WTC11 (cell line): ENCODE results near the gene FMO2. TPM values are rescaled to one million over a fixed set of nuclear protein-coding genes. Genes with fewer than 3 reads are reported as not detected.

Source experiments
- ATAC-seq: fragments of 200-7000 bp; cut with Tn5 transposase; 2 replicates; pipeline ENCODE4 v1.10.0; 2021; ENCODE audit warnings: mild to moderate bottlenecking, moderate library complexity
- CTCF ChIA-PET: fragments of 300-600 bp; sonication (Branson Sonifier 250); formaldehyde crosslinking; loops from one replicate; lab custom pipeline; 2021; ENCODE audit warnings: antibody characterized with exemption; lab: Charles Lee
- POLR2A ChIA-PET: fragments of 350-600 bp; sonication (Branson Sonifier 250); formaldehyde crosslinking; loops from one replicate; lab custom pipeline; 2021; ENCODE audit warnings: antibody characterized with exemption; lab: Charles Lee
- DNase-seq: peaks from one replicate; pipeline ENCODE4 v3.0.0; 2021; ENCODE audit warnings: low spot score
- H3K27ac Mint-ChIP-seq: 2 replicates; pipeline ENCODE4 v1.8.0; 2021; ENCODE audit warnings: mixed read lengths
- H3K27me3 Mint-ChIP-seq: 2 replicates; pipeline ENCODE4 v1.8.0; 2021; ENCODE audit warnings: low read depth, mild to moderate bottlenecking, moderate library complexity, mixed read lengths
- H3K36me3 Mint-ChIP-seq: 2 replicates; pipeline ENCODE4 v1.8.0; 2021; ENCODE audit warnings: mixed read lengths
- H3K4me1 Mint-ChIP-seq: 2 replicates; pipeline ENCODE4 v1.8.0; 2022; ENCODE audit warnings: mixed read lengths
- H3K4me3 Mint-ChIP-seq: 2 replicates; pipeline ENCODE4 v1.8.0; 2021; ENCODE audit warnings: mild to moderate bottlenecking, moderate library complexity, mixed read lengths
- H3K9me3 Mint-ChIP-seq: 2 replicates; pipeline ENCODE4 v1.8.0; 2021; ENCODE audit warnings: mixed read lengths
- FOXK1 ChIP-seq: sonication (generic); formaldehyde crosslinking; IDR thresholded peaks from 2 replicates; pipeline ENCODE4 v1.8.0; 2022; ENCODE audit warnings: mild to moderate bottlenecking, moderate library complexity, missing genetic modification reagents
- JUN ChIP-seq: sonication (generic); formaldehyde crosslinking; IDR thresholded peaks from 2 replicates; pipeline ENCODE4 v1.8.0; 2023; ENCODE audit warnings: mild to moderate bottlenecking, missing genetic modification reagents
- OVOL2 ChIP-seq: fragments of 250-450 bp; sonication (Bioruptor Pico); IDR thresholded peaks from 2 replicates; pipeline ENCODE4 v1.9.0; 2021; ENCODE audit warnings: mild to moderate bottlenecking, borderline replicate concordance
- RELA ChIP-seq: sonication (generic); formaldehyde crosslinking; IDR thresholded peaks from 2 replicates; pipeline ENCODE4 v1.8.1; 2022; ENCODE audit warnings: missing genetic modification reagents, mild to moderate bottlenecking, borderline replicate concordance
- SMAD3 ChIP-seq: sonication (generic); formaldehyde crosslinking; IDR thresholded peaks from 2 replicates; pipeline ENCODE4 v1.8.0; 2022; ENCODE audit warnings: missing genetic modification reagents, mild to moderate bottlenecking, borderline replicate concordance
- SMAD4 ChIP-seq: sonication (generic); formaldehyde crosslinking; IDR thresholded peaks from 2 replicates; pipeline ENCODE4 v1.8.0; 2022; ENCODE audit warnings: mild to moderate bottlenecking, missing genetic modification reagents
- TCF7 ChIP-seq: sonication (generic); formaldehyde crosslinking; IDR thresholded peaks from 2 replicates; pipeline ENCODE4 v1.8.0; 2022; ENCODE audit warnings: mild to moderate bottlenecking, low read depth, missing genetic modification reagents, moderate library complexity
- ZNF219 ChIP-seq: sonication (generic); formaldehyde crosslinking; IDR thresholded peaks from 2 replicates; pipeline ENCODE4 v1.8.0; 2023; ENCODE audit warnings: missing genetic modification reagents, mild to moderate bottlenecking, borderline replicate concordance
- total RNA-seq: library from RNA; stranded (reverse); gene quantifications from 3 replicates; pipeline ENCODE4 v1.2.3, GENCODE V29; 2021
- TF ChIP-seq, protein P1 (sequence below): fragments of 250-450 bp; sonication (Bioruptor Pico); IDR thresholded peaks from 2 replicates; pipeline ENCODE4 v2.1.2; 2022; ENCODE audit warnings: mild to moderate bottlenecking, moderate library complexity
- TF ChIP-seq, protein P2 (sequence below): sonication (generic); formaldehyde crosslinking; IDR thresholded peaks from 2 replicates; pipeline ENCODE4 v1.8.1; 2023; ENCODE audit warnings: mild to moderate bottlenecking, missing genetic modification reagents, moderate library complexity
- TF ChIP-seq, protein P3 (sequence below): fragments of 250-450 bp; sonication (Bioruptor Pico); IDR thresholded peaks from 2 replicates; pipeline ENCODE4 v1.9.0; 2021; ENCODE audit warnings: mild to moderate bottlenecking
- TF ChIP-seq, protein P4 (sequence below): sonication (generic); formaldehyde crosslinking; IDR thresholded peaks from 2 replicates; pipeline ENCODE4 v1.8.1; 2022; ENCODE audit warnings: low read depth, mild to moderate bottlenecking, moderate library complexity, missing genetic modification reagents, borderline replicate concordance
- TF ChIP-seq, protein P5 (sequence below): sonication (generic); formaldehyde crosslinking; IDR thresholded peaks from 2 replicates; pipeline ENCODE4 v1.8.1; 2022; ENCODE audit warnings: mild to moderate bottlenecking, moderate library complexity, missing genetic modification reagents
- TF ChIP-seq, protein P6 (sequence below): sonication (generic); formaldehyde crosslinking; IDR thresholded peaks from 2 replicates; pipeline ENCODE4 v1.8.0; 2023; ENCODE audit warnings: mild to moderate bottlenecking, missing genetic modification reagents

Gene FMO2
- total RNA-seq, 1 experiment from 2014 or later = not detected

DNA sequence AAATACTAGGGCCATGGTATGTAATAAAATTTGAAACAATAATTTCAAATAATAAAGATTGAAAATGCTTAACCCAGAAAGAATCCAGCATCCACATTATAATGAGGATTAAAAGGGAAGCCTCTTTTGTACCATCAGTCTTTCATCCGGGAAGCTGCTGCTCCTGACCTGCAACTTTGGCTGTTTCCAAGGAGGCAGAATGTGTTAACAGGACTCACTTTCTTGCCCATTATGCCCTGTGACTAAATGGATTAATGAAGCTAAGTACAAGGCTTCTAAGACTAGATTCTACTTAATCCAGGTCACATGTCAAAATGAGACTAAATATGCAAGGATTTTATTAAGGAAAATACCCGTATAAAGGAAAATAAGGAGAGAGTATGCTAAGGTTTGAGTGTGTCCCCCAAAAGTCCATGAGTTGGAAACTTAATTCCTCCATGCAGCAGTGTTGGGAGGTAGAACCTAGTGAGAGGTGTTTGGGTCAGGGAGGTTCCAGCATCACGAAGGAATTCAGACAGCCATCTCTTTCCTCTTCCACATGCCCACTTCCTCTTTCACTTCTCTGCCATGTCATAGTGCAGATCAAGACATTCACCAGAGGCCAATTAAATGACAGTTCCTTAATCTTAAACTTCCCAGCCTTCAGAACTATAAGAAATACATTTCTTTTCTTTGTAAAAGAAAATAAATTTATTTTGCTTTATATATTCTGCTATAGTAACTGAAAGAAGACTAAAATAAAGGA lies 27.7 kb downstream of the FMO2 start (continued):
- TF ChIP-seq, protein P1, sequence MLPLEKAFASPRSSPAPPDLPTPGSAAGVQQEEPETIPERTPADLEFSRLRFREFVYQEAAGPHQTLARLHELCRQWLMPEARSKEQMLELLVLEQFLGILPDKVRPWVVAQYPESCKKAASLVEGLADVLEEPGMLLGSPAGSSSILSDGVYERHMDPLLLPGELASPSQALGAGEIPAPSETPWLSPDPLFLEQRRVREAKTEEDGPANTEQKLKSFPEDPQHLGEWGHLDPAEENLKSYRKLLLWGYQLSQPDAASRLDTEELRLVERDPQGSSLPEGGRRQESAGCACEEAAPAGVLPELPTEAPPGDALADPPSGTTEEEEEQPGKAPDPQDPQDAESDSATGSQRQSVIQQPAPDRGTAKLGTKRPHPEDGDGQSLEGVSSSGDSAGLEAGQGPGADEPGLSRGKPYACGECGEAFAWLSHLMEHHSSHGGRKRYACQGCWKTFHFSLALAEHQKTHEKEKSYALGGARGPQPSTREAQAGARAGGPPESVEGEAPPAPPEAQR (CRISPR knock-in tag) = no peak

DNA sequence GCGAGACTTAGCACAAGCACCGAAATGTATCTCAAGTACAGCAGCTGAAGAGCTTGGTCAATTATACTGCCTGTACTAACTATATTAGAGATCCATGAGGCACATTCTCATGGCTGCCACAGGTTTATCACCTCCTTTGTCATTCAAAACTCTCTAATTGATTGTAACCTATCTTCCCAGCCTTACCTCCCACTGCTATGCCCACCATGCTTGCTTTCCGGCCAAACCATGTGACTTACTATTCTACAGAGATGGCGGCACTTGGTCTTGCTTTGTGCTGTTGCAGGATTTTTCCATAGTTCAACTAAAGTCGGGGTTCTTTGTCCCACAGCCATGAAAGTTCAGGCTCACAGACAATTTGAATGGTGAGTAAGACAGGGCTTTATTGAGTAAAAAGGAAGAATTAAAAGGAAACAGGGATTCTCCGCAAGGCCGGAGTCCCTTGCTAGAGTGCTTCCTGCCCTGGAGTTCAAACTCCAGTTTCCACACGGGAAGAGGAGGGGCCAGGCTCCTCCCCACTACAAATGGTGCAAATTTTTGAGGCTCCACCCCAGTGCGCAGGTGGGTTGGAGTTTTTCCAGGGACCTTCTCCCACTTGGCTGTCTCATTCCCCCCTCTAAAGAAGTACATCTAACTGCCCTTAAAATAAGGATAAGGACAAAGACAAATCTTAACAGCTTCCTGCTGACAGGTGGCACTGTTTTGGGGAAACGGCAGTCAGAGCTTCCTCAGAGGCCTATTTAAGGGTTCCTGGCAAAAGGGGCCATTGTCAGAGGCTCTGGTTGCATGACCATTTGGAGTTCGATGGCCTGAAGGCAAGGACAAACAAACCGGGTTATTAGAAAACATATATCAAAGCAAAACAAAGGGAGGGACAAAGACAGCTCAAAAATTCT lies 28.7 kb downstream of the FMO2 start:
- TF ChIP-seq, protein P2, sequence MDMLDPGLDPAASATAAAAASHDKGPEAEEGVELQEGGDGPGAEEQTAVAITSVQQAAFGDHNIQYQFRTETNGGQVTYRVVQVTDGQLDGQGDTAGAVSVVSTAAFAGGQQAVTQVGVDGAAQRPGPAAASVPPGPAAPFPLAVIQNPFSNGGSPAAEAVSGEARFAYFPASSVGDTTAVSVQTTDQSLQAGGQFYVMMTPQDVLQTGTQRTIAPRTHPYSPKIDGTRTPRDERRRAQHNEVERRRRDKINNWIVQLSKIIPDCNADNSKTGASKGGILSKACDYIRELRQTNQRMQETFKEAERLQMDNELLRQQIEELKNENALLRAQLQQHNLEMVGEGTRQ (CRISPR knock-in tag) = peak; percentile 61
- no peak for TF ChIP-seq OVOL2 (CRISPR knock-in tag)
- peaks cover 55% of the 10 kb centered on the region for H3K4me1 Mint-ChIP-seq
- ATAC-seq = peak; percentile 46
- CTCF ChIA-PET = interaction anchor here (1.0 to 2.7 kb wide), 4 partner anchors 13 to 100 kb away, joined by 3 to 11 read pairs (median 6); partner anchors contain the start of gene FMO4
- H3K27ac Mint-ChIP-seq = no peak overlapping the region
- H3K27me3 Mint-ChIP-seq = peaks cover 8% of the 10 kb centered on the region
- POLR2A ChIA-PET = no interaction called here
- H3K4me3 Mint-ChIP-seq = no peak overlapping the region
- peaks cover 6% of the 10 kb centered on the region; the same call in 1 of the 2 replicates for H3K9me3 Mint-ChIP-seq
- no peak for DNase-seq
- H3K36me3 Mint-ChIP-seq = peaks cover 19% of the 10 kb centered on the region

DNA sequence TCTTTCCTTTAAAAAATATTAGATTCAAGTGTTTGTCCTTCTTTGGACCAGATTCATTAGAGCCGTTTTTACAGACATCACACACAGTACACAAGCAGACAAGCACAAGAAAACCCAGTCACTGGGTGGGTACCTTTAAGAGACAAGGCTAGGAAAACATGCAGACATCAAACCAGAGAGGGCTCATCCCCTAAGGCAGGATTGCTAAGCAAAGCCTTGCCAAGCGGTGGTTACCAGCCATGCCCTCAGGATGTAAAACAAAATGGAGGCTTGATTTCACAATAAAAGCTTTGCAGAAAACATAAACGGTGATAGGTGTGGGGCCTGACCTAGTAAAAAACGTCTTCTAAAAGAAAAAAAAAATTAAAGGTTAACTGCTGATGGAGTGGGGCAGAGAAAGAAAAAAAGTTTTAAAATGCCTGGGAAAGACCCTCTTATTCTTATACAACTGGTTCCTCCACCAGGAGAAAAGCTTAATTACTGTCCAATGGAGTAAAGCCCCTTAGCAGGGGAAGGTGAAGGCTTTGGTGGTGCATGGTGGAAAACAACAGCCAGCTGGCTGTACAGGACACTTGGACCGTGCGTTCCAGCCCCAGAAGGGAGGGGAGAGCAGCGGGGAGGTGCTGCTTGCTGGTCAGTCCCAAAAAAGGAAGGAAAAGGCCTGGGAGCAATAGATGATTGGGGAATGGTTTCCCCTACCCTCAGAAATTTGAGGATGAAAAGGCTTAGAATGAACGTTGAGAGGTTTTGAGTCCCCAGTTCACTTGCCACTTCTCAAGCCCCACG lies 32.8 kb downstream of the FMO2 start:
- ChIA-PET POLR2A (no interaction called here), CTCF (interaction anchor here (1.0 kb wide), 1 partner anchor 96 kb away, joined by 3 read pairs; the partner anchor contains the start of gene FMO4)
- ATAC-seq = no peak
- H3K27me3 Mint-ChIP-seq = peaks cover 2% of the 10 kb centered on the region
- H3K36me3 Mint-ChIP-seq = peaks cover 18% of the 10 kb centered on the region
- peaks cover 63% of the 10 kb centered on the region for H3K4me1 Mint-ChIP-seq
- no peak for DNase-seq
- H3K4me3 Mint-ChIP-seq = no peak overlapping the region
- H3K27ac Mint-ChIP-seq = peak overlapping the region; percentile 99
- H3K9me3 Mint-ChIP-seq = peaks cover 8% of the 10 kb centered on the region; the same call in 1 of the 2 replicates
- TF ChIP-seq SMAD4 (CRISPR knock-in tag) = no peak
- no peak for TF ChIP-seq SMAD3
- TF ChIP-seq, protein P3, sequence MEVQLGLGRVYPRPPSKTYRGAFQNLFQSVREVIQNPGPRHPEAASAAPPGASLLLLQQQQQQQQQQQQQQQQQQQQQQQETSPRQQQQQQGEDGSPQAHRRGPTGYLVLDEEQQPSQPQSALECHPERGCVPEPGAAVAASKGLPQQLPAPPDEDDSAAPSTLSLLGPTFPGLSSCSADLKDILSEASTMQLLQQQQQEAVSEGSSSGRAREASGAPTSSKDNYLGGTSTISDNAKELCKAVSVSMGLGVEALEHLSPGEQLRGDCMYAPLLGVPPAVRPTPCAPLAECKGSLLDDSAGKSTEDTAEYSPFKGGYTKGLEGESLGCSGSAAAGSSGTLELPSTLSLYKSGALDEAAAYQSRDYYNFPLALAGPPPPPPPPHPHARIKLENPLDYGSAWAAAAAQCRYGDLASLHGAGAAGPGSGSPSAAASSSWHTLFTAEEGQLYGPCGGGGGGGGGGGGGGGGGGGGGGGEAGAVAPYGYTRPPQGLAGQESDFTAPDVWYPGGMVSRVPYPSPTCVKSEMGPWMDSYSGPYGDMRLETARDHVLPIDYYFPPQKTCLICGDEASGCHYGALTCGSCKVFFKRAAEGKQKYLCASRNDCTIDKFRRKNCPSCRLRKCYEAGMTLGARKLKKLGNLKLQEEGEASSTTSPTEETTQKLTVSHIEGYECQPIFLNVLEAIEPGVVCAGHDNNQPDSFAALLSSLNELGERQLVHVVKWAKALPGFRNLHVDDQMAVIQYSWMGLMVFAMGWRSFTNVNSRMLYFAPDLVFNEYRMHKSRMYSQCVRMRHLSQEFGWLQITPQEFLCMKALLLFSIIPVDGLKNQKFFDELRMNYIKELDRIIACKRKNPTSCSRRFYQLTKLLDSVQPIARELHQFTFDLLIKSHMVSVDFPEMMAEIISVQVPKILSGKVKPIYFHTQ = no peak
- TF ChIP-seq JUN (CRISPR knock-in tag) = no peak
- TF ChIP-seq, protein P4, sequence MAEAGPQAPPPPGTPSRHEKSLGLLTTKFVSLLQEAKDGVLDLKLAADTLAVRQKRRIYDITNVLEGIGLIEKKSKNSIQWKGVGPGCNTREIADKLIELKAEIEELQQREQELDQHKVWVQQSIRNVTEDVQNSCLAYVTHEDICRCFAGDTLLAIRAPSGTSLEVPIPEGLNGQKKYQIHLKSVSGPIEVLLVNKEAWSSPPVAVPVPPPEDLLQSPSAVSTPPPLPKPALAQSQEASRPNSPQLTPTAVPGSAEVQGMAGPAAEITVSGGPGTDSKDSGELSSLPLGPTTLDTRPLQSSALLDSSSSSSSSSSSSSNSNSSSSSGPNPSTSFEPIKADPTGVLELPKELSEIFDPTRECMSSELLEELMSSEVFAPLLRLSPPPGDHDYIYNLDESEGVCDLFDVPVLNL (CRISPR knock-in tag) = no peak
- no peak for TF ChIP-seq RELA (CRISPR knock-in tag)
- TF ChIP-seq TCF7 (CRISPR knock-in tag) = no peak
- TF ChIP-seq, protein P5, sequence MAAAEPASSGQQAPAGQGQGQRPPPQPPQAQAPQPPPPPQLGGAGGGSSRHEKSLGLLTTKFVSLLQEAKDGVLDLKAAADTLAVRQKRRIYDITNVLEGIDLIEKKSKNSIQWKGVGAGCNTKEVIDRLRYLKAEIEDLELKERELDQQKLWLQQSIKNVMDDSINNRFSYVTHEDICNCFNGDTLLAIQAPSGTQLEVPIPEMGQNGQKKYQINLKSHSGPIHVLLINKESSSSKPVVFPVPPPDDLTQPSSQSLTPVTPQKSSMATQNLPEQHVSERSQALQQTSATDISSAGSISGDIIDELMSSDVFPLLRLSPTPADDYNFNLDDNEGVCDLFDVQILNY = no peak
- no peak for TF ChIP-seq ZNF219 (CRISPR knock-in tag)
- TF ChIP-seq FOXK1 = no peak
- TF ChIP-seq, protein P6, sequence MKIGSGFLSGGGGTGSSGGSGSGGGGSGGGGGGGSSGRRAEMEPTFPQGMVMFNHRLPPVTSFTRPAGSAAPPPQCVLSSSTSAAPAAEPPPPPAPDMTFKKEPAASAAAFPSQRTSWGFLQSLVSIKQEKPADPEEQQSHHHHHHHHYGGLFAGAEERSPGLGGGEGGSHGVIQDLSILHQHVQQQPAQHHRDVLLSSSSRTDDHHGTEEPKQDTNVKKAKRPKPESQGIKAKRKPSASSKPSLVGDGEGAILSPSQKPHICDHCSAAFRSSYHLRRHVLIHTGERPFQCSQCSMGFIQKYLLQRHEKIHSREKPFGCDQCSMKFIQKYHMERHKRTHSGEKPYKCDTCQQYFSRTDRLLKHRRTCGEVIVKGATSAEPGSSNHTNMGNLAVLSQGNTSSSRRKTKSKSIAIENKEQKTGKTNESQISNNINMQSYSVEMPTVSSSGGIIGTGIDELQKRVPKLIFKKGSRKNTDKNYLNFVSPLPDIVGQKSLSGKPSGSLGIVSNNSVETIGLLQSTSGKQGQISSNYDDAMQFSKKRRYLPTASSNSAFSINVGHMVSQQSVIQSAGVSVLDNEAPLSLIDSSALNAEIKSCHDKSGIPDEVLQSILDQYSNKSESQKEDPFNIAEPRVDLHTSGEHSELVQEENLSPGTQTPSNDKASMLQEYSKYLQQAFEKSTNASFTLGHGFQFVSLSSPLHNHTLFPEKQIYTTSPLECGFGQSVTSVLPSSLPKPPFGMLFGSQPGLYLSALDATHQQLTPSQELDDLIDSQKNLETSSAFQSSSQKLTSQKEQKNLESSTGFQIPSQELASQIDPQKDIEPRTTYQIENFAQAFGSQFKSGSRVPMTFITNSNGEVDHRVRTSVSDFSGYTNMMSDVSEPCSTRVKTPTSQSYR = no peak
